ENCODE data around the gene CMYA5.
A peak's percentile ranks its signal among the peaks of the same experiment; 100 is the strongest.
"Not testable (repeated sequence)": the region's sequence is repeated elsewhere in the genome, so short reads cannot be mapped to it uniquely, and the experiment has no call there.

CMYA5 gene

GRCh38 chr5:79689541-79690466 lies at the start of gene CMYA5:
CMYA5 (plus strand) TSS chr5:79689836; CDS start chr5:79689908, 72 bp downstream.
- no peak for DNase-seq

GRCh38 chr5:79640571-79641055 lies 49.0 kb upstream of the CMYA5 start:
- no peak for DNase-seq

GRCh38 chr5:79641414-79641813 lies 48.2 kb upstream of the CMYA5 start:
- no peak for DNase-seq

- no peak for DNase-seq
Measured at GRCh38 chr5:79642210-79642609, 47.4 kb upstream of the CMYA5 start.

GRCh38 chr5:79653843-79654242 lies 35.8 kb upstream of the CMYA5 start:
- DNase-seq = no peak

GRCh38 chr5:79663212-79663611 lies 26.4 kb upstream of the CMYA5 start:
- no peak for DNase-seq

- no peak for DNase-seq
Measured at GRCh38 chr5:79666758-79667157, 22.9 kb upstream of the CMYA5 start.

- DNase-seq = no peak
Measured at GRCh38 chr5:79672392-79672791, 17.2 kb upstream of the CMYA5 start.

- DNase-seq = not testable (repeated sequence)
Measured at GRCh38 chr5:79676354-79676753, 13.3 kb upstream of the CMYA5 start.

- DNase-seq = not testable (repeated sequence)
Measured at GRCh38 chr5:79682102-79682501, 7.5 kb upstream of the CMYA5 start.

GRCh38 chr5:79684782-79685181 lies 4.9 kb upstream of the CMYA5 start:
- DNase-seq = no peak

GRCh38 chr5:79685627-79686026 lies 4.0 kb upstream of the CMYA5 start:
- no peak for DNase-seq

- DNase-seq = no peak
Measured at GRCh38 chr5:79686799-79687198, 2.8 kb upstream of the CMYA5 start.

GRCh38 chr5:79687889-79688288 lies 1.7 kb upstream of the CMYA5 start:
- DNase-seq = no peak

GRCh38 chr5:79691007-79691406 lies 1.4 kb downstream of the CMYA5 start:
- DNase-seq = no peak

- DNase-seq = no peak
Measured at GRCh38 chr5:79692596-79692995, 3.0 kb downstream of the CMYA5 start.

- DNase-seq = no peak
Measured at GRCh38 chr5:79694183-79694582, 4.5 kb downstream of the CMYA5 start.

- DNase-seq = no peak
Measured at GRCh38 chr5:79694652-79695051, 5.0 kb downstream of the CMYA5 start.

GRCh38 chr5:79695526-79695925 lies 5.9 kb downstream of the CMYA5 start:
- DNase-seq = no peak

- DNase-seq = no peak
Measured at GRCh38 chr5:79697222-79698170, 7.9 kb downstream of the CMYA5 start.

- DNase-seq = no peak
Measured at GRCh38 chr5:79699763-79700400, 10.2 kb downstream of the CMYA5 start.

- DNase-seq = peak; percentile 35 to 37
Measured at GRCh38 chr5:79702606-79703380, 13.2 kb downstream of the CMYA5 start.

Measured in activated CD4-positive, alpha-beta T cell treated with anti-CD3 and anti-CD28 coated beads, Interleukin-2, amount 50 U/mL, for 48 hours (primary cell).